Psoas muscle (tissue), 8 donors: ENCODE measurements around the gene PDE11A. TPM values are rescaled to one million over a fixed set of nuclear protein-coding genes. Genes with fewer than 3 reads are reported as not detected.

ENCODE experiments used
- ATAC-seq, 4 donors: fragments of 200-7000 bp; cut with Tn5 transposase; one replicate each; pipeline ENCODE4 v1.9.1; 2020; ENCODE audit warnings: moderate library complexity in 3 of 4, mild to moderate bottlenecking in 2 of 4
- DNase-seq, 2 donors: peaks; one replicate each; pipeline ENCODE4 v3.0.0-alpha.2; 2020
- H3K27ac ChIP-seq: fragments of 200-600 bp; one replicate; pipeline ENCODE4 v1.8.0; 2022
- H3K27me3 ChIP-seq, 3 donors: fragments of 200-600 bp in 1 of 3; one replicate each; pipeline versions ENCODE4 v1.6.1 to v1.8.0; 2013 to 2022; ENCODE audit warnings: low read length in 2 of 3, mild to moderate bottlenecking in 2 of 3, moderate library complexity in 1 of 3; ENCODE audit not compliant: insufficient read depth in 3 of 3
- H3K36me3 ChIP-seq, 2 donors: fragments of 200-600 bp in 1 of 2; one replicate each; pipeline versions ENCODE4 v1.6.1 to v1.8.0; 2013 to 2022; ENCODE audit warnings: low read depth in 1 of 2, mild to moderate bottlenecking in 1 of 2, moderate library complexity in 1 of 2; ENCODE audit not compliant: insufficient read depth in 1 of 2
- H3K4me1 ChIP-seq: fragments of 200-600 bp; one replicate; pipeline ENCODE4 v1.8.0; 2022
- H3K4me3 ChIP-seq: fragments of 200-600 bp; one replicate; pipeline ENCODE4 v1.8.0; 2022; ENCODE audit warnings: mild to moderate bottlenecking
- H3K9me3 ChIP-seq: fragments of 200-600 bp; one replicate; pipeline ENCODE4 v1.8.0; 2022
- WGBS, 3 donors: extraction: QIAGEN DNeasy Blood & Tissue Kit; methylation state at CpG; one replicate each; pipeline versions ENCODE4 v1.1.6 to v1.1.7; 2013; 5-methylcytosine and 5-hydroxymethylcytosine counted together
- intact Hi-C, 2 donors: fragments of 100-400 bp; cut with DNase I; formaldehyde crosslinking; loops; one replicate each; pipeline versions ENCODE4 v1.11.0 to v1.14.2; 2022
- polyA plus RNA-seq, 3 donors: library from polyadenylated mRNA; stranded (reverse); fragments of 200-250 nt; gene quantifications; one replicate each; pipeline ENCODE4 v1.2.3, GENCODE V29; 2013
- total RNA-seq, 4 donors: library from RNA; stranded (reverse); fragmentation: NEBNext Ultra II Directional in 2 of 4; extraction: Animal tissue kit (Norgen Biotek cat#: 25700) in 2 of 4; gene quantifications; one replicate each; pipeline versions ENCODE4 v1.2.1 to v1.2.4, GENCODE V29; 2021 to 2023
- TF ChIP-seq, protein P1 (sequence below): fragments of 200-600 bp; IDR thresholded peaks from one replicate; pipeline ENCODE4 v1.8.0; 2022; ENCODE audit warnings: antibody characterized with exemption
- donor health status: healthy with polysubstance abuse.
- donor health status: DM: no; HTN: no; CAD: no; lungs with moderate emphysema.
- donor health status: Bipolar disorder and iron deficiency.
- donor health status: healthy.
- donor health status: DM: yes; HTN: yes; CAD: no.
- donor health status: DM: no; HTN: no; CAD: no.
- donor health status: DM: no; HTN: no; CAD: no.
- donor health status: DM: yes; HTN: yes; CAD: no.

The PDE11A gene
- total and polyA plus RNA-seq, 7 donors: 0.35 to 39.7 (median 2.3) TPM

DNA sequence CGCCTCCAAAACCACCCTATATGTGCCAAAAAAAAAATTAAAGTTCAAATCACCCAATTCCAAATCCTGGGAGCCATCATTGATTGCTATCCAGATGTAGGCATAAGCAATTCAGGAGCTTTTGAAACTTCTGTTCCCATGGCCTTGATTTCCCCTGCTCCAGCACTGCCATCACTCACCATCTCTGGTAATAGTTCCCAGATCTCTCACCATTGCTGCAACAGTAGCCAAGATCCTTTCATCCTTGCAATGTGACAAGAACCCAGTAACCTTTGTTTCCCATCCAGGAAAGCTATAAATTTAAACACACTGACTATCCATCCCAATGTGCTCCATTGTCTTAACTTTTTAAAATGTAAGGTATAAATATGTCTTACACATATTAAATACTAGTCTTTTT, 155.4 kb downstream of the PDE11A start:
- Histone ChIP-seq H3K27me3 (no peaks in the 10 kb centered on the region), H3K4me3 (no peak overlapping the region), H3K4me1 (peaks cover 18% of the 10 kb centered on the region), H3K27ac (no peak overlapping the region), H3K9me3 (no peaks in the 10 kb centered on the region), H3K36me3 (no peaks in the 10 kb centered on the region)
- WGBS, 3 donors: 85 to 96% (median 95%) methylated on average over 1 of the region's 1 CpG
- ATAC-seq (no peak), DNase-seq (no peak)
- TF ChIP-seq, protein P1, sequence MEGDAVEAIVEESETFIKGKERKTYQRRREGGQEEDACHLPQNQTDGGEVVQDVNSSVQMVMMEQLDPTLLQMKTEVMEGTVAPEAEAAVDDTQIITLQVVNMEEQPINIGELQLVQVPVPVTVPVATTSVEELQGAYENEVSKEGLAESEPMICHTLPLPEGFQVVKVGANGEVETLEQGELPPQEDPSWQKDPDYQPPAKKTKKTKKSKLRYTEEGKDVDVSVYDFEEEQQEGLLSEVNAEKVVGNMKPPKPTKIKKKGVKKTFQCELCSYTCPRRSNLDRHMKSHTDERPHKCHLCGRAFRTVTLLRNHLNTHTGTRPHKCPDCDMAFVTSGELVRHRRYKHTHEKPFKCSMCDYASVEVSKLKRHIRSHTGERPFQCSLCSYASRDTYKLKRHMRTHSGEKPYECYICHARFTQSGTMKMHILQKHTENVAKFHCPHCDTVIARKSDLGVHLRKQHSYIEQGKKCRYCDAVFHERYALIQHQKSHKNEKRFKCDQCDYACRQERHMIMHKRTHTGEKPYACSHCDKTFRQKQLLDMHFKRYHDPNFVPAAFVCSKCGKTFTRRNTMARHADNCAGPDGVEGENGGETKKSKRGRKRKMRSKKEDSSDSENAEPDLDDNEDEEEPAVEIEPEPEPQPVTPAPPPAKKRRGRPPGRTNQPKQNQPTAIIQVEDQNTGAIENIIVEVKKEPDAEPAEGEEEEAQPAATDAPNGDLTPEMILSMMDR: no peak
- intact Hi-C loops: no loop called here

DNA sequence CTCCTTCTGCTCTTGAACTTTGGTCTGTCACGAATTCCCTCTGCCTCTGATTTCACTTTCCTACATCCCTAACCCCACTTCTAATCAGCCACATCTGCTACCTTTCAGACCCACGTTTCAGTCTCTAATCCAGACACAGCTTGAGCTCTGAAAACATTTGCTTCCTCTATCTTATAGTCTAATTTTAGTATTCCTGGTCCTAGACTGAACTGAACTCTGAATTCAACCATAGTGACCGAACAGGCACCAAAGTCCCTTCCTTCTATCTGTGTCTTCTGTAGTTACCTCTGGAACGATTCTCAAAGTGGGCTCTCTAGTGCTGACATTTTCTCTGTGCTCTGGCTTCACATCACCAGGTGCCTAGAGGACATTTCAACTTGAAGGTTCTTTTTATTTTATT, 156.2 kb downstream of the PDE11A start:
- no peak for DNase-seq
- TF ChIP-seq, protein P1: no peak
- Histone ChIP-seq H3K4me1 (peaks cover 18% of the 10 kb centered on the region), H3K27ac (no peak overlapping the region), H3K36me3 (no peaks in the 10 kb centered on the region), H3K4me3 (no peak overlapping the region), H3K27me3 (no peaks in the 10 kb centered on the region), H3K9me3 (no peaks in the 10 kb centered on the region)
- intact Hi-C loops: no loop called here
- no peak for ATAC-seq
- WGBS, 3 donors: 65 to 70% (median 67%) methylated on average over 4 of the region's 4 CpGs

DNA sequence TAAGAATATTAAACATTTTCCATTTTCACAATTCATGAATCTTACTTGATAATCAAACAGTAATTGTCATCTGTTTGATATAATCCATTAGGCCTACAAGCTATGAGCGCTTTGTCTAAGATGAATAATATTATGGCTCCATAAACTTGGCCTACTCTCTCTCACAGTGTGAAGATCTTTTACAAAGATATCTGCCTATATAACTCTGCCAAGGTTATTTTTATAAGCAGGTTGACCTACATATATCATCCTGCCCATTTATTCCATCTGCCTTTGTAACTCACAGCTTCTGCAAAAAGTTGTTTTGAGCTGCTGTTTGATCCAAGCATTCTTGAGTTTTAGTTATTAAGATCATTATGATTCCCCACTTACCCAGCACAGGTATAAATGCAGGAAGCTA, 158.3 kb downstream of the PDE11A start:
- peak in 3 of 4 donors; percentile 81 to 98 (median 89) for ATAC-seq

DNA sequence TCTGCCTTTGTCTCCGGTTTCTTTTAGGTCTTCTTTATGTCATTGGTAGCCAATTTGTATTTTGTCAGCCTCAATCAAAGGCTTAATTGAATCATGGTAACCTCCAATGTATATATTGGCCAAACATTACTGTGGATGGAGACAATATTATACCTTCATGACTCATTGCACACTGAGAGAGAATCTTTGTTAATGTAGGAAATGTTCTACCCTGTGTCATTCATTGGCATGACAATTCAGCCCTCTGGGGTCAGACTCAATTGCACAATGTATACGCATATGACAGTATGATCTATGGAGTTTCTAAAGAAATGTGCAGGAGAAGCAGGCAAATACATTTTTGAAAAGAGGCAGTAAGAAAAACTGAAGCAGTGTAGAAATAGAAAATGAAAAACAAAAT, 162.6 kb downstream of the PDE11A start:
- intact Hi-C loops: no loop called here
- TF ChIP-seq, protein P1: no peak
- DNase-seq (no peak), ATAC-seq (no peak)
- Histone ChIP-seq H3K4me3 (no peak overlapping the region), H3K4me1 (peaks cover 12% of the 10 kb centered on the region), H3K36me3 (no peaks in the 10 kb centered on the region), H3K9me3 (no peaks in the 10 kb centered on the region), H3K27me3 (no peaks in the 10 kb centered on the region), H3K27ac (no peak overlapping the region)
- 87 to 91% (median 89%) methylated on average over 2 of the region's 2 CpGs for WGBS, 3 donors

More for the DNA sequence above, 158.3 kb downstream of the PDE11A start:
- intact Hi-C loops: no loop called here
- Histone ChIP-seq H3K4me3 (no peak overlapping the region), H3K9me3 (no peaks in the 10 kb centered on the region), H3K36me3 (no peaks in the 10 kb centered on the region), H3K27me3 (no peaks in the 10 kb centered on the region), H3K4me1 (peaks cover 18% of the 10 kb centered on the region), H3K27ac (no peak overlapping the region)
- TF ChIP-seq, protein P1: no peak
- 23 to 49% (median 30%) methylated on average over 1 of the region's 1 CpG for WGBS, 3 donors
- DNase-seq: no peak

DNA sequence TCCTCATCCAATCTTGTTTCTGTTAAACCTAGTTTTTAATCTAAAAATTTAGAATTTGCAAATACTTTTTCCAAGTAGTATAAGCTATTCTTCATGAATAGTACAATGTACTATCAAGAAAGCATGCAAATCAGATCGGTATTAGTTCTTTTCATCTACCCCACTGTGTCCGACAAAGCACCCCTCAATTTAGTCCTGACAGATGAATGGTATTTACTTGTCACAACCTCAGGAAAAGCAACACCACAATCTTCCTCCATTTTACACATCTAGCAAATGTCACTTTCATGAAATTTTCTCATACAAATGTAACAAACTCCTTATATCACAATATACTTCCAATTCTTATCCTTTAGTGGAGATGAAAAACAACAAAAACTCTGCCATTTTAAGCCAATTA, 163.8 kb downstream of the PDE11A start:
- TF ChIP-seq, protein P1: no peak
- DNase-seq (no peak), ATAC-seq (no peak)
- intact Hi-C loops: no loop called here
- 94 to 96% (median 95%) methylated on average over 2 of the region's 2 CpGs for WGBS, 3 donors
- Histone ChIP-seq H3K4me1 (peaks cover 2% of the 10 kb centered on the region), H3K9me3 (no peaks in the 10 kb centered on the region), H3K27me3 (no peaks in the 10 kb centered on the region), H3K36me3 (no peaks in the 10 kb centered on the region), H3K27ac (no peak overlapping the region), H3K4me3 (no peak overlapping the region)
